SK-N-MC (cell line): ENCODE results near the gene SPTLC1.

ENCODE experiments used
- EZH2 ChIP-seq: fragments of 200-600 bp; sonication (generic); IDR thresholded peaks from one replicate; pipeline ENCODE4 v1.6.1; 2017; ENCODE audit warnings: antibody characterized with exemption
- FOXP2 ChIP-seq: optimal IDR thresholded peaks from 2 replicates; pipeline ENCODE3; 2011; ENCODE audit warnings: mild to moderate bottlenecking, moderate library complexity; ENCODE audit not compliant: insufficient read depth; ENCODE audit errors: extremely low read length, control extremely low read depth
- POLR2AphosphoS5 ChIP-seq: IDR thresholded peaks from 2 replicates; pipeline ENCODE4 v1.6.1; 2012; ENCODE audit warnings: mild to moderate bottlenecking, low read depth, low read length, borderline replicate concordance

GRCh38 chr9:92036756-92037155, 78.5 kb downstream of the SPTLC1 start:
- TF ChIP-seq EZH2 (no peak), POLR2AphosphoS5 (no peak), FOXP2 (no peak)
